ENCODE measurements around the gene CDSN.
A peak's percentile ranks its signal among the peaks of the same experiment; 100 is the strongest.

CDSN gene

GRCh38 chr6:31144970-31145340 is 24.7 kb upstream of the CDSN start:
- DNase-seq (ENCODE audit: low read depth in 2 of 2), result no peak

- no peak for DNase-seq (ENCODE audit: low read depth in 2 of 2)
Measured at GRCh38 chr6:31144296-31144969, 24.2 kb upstream of the CDSN start.

GRCh38 chr6:31143148-31143547 is 22.9 kb upstream of the CDSN start:
- DNase-seq (ENCODE audit: low read depth in 2 of 2), result no peak

- no peak for DNase-seq (ENCODE audit: low read depth in 2 of 2)
Measured at GRCh38 chr6:31142361-31142761, 22.1 kb upstream of the CDSN start.

- DNase-seq (ENCODE audit: low read depth in 2 of 2), result no peak
Measured at GRCh38 chr6:31140643-31141042, 20.4 kb upstream of the CDSN start.

GRCh38 chr6:31139599-31139998 is 19.4 kb upstream of the CDSN start:
- DNase-seq (ENCODE audit: low read depth in 2 of 2), result no peak

- DNase-seq (ENCODE audit: low read depth in 2 of 2), result no peak
Measured at GRCh38 chr6:31138982-31139381, 18.7 kb upstream of the CDSN start, which contains the start of gene PSORS1C2. Gene PSORS1C2, minus strand, starts transcription at chr6:31139066. Its CDS starts 40 bp downstream, at chr6:31139026.

- DNase-seq (ENCODE audit: low read depth in 2 of 2), result no peak
Measured at GRCh38 chr6:31135710-31136109, 15.5 kb upstream of the CDSN start.

- no peak for DNase-seq (ENCODE audit: low read depth in 2 of 2)
Measured at GRCh38 chr6:31132806-31133205, 12.6 kb upstream of the CDSN start.

- no peak for DNase-seq (ENCODE audit: low read depth in 2 of 2)
Measured at GRCh38 chr6:31131595-31131994, 11.3 kb upstream of the CDSN start.

- no peak for DNase-seq (ENCODE audit: low read depth in 2 of 2)
Measured at GRCh38 chr6:31130751-31131150, 10.5 kb upstream of the CDSN start.

- DNase-seq (ENCODE audit: low read depth in 2 of 2), result no peak
Measured at GRCh38 chr6:31129130-31129529, 8.9 kb upstream of the CDSN start.

- peak; percentile 65 to 71 for DNase-seq (ENCODE audit: low read depth in 2 of 2)
Measured at GRCh38 chr6:31128093-31128676, 7.9 kb upstream of the CDSN start.

- DNase-seq (ENCODE audit: low read depth in 2 of 2), result no peak
Measured at GRCh38 chr6:31126396-31127175, 6.3 kb upstream of the CDSN start.

- DNase-seq (ENCODE audit: low read depth in 2 of 2), result no peak
Measured at GRCh38 chr6:31125586-31126363, 5.5 kb upstream of the CDSN start.

- DNase-seq (ENCODE audit: low read depth in 2 of 2), result no peak
Measured at GRCh38 chr6:31125162-31125561, 4.9 kb upstream of the CDSN start.

GRCh38 chr6:31122791-31123706 is 2.8 kb upstream of the CDSN start:
- no peak for DNase-seq (ENCODE audit: low read depth in 2 of 2)

GRCh38 chr6:31121131-31121790 is 1.0 kb upstream of the CDSN start:
- no peak for DNase-seq (ENCODE audit: low read depth in 2 of 2)

GRCh38 chr6:31118178-31118577 is 2.1 kb downstream of the CDSN start:
- DNase-seq (ENCODE audit: low read depth in 2 of 2), result no peak

- no peak for DNase-seq (ENCODE audit: low read depth in 2 of 2)
Measured at GRCh38 chr6:31116661-31117385, 3.4 kb downstream of the CDSN start.

Data from stimulated activated CD4-positive, alpha-beta T cell treated with anti-CD3 and anti-CD28 coated beads, Interleukin-4, amount 100 ng/mL, for 48 hours (primary cell).